Astrocyte of the spinal cord (primary cell): ENCODE data around the gene ATP1A3.
"Not testable (repeated sequence)": the region's sequence is repeated elsewhere in the genome, so short reads cannot be mapped to it uniquely, and the experiment has no call there.

ENCODE experiments used
- DNase-seq: peaks from one replicate; pipeline ENCODE4 v3.0.0; 2011; ENCODE audit warnings: low read depth, low spot score
- H3K4me3 ChIP-seq: 2 replicates; pipeline ENCODE4 v1.5.1; 2011; ENCODE audit warnings: low read depth, mild to moderate bottlenecking, low read length, moderate library complexity
- in situ Hi-C: cut with HindIII; loops from 2 replicates; pipeline ENCODE4 v1.10.0; 2017; ENCODE audit warnings: low sequenced_read_pairs
- TF ChIP-seq, protein P1 (sequence below): IDR thresholded peaks from 2 replicates; pipeline ENCODE4 v1.5.1; 2012; ENCODE audit warnings: low read depth, mild to moderate bottlenecking, low read length, inconsistent platforms

ATP1A3 gene

DNA sequence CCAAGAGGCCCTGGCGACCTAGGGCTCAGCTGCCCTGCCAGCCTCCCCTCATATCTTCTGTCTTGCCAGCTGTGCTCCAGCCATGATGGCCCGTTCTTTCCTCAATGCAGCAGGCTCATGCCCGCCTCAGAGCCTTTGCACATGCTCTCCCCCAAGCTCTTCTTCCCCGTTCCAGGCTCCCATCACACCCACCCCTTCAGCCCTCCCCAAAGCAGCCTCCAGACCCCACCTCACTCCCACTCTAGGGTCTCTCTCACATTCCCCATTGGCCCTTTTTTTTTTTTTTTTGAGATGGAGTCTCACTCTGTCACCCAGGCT is 29.9 kb upstream of the ATP1A3 start:
- DNase-seq: no peak
- TF ChIP-seq, protein P1, sequence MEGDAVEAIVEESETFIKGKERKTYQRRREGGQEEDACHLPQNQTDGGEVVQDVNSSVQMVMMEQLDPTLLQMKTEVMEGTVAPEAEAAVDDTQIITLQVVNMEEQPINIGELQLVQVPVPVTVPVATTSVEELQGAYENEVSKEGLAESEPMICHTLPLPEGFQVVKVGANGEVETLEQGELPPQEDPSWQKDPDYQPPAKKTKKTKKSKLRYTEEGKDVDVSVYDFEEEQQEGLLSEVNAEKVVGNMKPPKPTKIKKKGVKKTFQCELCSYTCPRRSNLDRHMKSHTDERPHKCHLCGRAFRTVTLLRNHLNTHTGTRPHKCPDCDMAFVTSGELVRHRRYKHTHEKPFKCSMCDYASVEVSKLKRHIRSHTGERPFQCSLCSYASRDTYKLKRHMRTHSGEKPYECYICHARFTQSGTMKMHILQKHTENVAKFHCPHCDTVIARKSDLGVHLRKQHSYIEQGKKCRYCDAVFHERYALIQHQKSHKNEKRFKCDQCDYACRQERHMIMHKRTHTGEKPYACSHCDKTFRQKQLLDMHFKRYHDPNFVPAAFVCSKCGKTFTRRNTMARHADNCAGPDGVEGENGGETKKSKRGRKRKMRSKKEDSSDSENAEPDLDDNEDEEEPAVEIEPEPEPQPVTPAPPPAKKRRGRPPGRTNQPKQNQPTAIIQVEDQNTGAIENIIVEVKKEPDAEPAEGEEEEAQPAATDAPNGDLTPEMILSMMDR: no peak
- H3K4me3 ChIP-seq: no peak overlapping the region
- in situ Hi-C loops: no loop called here

DNA sequence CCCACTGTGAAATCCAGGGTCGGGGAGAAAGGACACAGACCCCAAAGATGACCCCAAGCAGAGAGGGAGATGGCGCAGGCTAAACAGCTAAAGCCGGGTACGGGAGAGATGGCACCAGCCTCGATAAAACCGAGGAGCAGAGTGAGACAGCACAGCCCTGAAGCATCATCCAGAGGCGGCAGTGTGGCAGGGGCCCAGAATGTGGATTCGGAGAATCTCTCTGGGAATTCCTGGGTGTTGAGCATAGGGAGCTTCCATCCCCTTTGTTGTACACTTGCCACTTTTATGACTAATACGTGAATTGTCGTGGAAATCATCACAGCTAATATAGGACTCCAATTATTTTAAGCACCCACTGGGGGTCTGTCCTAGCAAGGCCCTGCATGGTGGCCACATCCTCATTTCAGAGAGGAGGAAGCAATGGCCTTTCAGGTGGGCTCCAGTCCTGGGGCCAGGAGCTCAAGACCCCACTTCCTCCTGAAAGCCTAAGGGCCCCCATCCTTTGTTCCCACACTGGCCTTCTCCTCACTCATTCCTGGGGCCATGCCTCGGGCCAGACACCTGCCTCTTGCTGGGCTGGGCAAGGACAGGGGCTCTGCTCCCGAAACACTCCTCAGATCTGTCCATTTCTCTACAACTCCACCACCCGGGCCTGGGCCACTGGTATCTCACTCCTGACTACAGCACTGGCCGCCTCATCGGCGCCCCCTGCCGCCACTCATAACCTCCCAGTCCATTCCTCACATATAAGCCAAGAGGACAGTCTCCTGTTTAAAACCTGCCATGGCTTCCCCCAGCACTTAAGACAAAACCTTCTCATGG is 29.3 kb upstream of the ATP1A3 start:
- no peak overlapping the region for H3K4me3 ChIP-seq
- TF ChIP-seq, protein P1: peak; percentile 49
- in situ Hi-C loops: no loop called here
- no peak for DNase-seq

- in situ Hi-C loops: no loop called here
- TF ChIP-seq, protein P1: no peak
- DNase-seq: no peak
- H3K4me3 ChIP-seq: no peak overlapping the region
Measured at GRCh38 chr19:42022616-42023015, 28.6 kb upstream of the ATP1A3 start.

DNA sequence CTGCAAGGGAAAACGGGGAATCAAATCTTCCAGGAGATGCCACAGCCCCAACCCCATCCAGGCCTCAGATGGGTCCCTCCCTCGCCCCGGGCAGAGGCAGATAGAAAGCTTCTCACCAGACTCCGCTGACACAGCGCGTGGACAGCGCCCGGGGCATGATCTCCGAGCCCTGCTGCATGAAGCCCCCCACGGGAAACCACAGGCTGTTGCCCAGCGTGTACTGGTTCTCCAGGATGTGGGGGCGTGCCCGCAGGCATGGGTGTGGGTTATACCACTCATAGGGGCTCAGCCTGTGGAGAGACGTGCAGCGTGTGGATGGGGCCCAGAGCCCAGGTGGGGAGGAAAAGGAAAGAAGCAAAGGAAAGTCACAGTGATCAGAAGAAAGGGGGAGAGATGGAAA is 27.2 kb upstream of the ATP1A3 start:
- H3K4me3 ChIP-seq: no peak overlapping the region
- TF ChIP-seq, protein P1: no peak
- in situ Hi-C loops: no loop called here
- no peak for DNase-seq

GRCh38 chr19:42018503-42019193 is 24.6 kb upstream of the ATP1A3 start:
- no peak for DNase-seq
- in situ Hi-C loops: no loop called here
- H3K4me3 ChIP-seq: no peak overlapping the region

GRCh38 chr19:42017040-42017439 is 23.0 kb upstream of the ATP1A3 start:
- DNase-seq: no peak
- no peak overlapping the region for H3K4me3 ChIP-seq
- TF ChIP-seq, protein P1: no peak
- in situ Hi-C loops: no loop called here

More at GRCh38 chr19:42018503-42019193, 24.6 kb upstream of the ATP1A3 start:
- TF ChIP-seq, protein P1: no peak

DNA sequence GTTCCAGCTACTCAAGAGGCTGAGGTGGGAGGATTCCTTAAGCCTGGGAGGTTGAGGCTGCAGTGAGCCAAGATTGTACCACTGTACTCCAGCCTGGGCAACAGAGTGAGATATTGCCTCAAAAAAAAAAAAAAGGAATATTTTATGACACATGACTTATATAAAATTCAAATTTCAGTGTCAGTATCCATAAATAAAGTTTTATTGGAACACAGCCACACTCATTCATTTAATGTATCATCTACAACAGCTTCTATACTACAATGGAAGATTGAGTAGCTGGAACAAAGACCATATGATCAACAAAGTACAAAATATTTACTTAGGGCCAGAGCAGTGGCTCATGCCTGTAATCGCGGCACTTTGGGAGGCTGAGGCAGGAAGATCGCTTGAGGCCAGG is 18.7 kb upstream of the ATP1A3 start:
- in situ Hi-C loops, H3K4me3 ChIP-seq, DNase-seq: not testable (repeated sequence)
